Panc1 (cell line): ENCODE measurements around the gene DIAPH2.

Experiments used
- TCF7L2 ChIP-seq: IDR thresholded peaks from 2 replicates; pipeline ENCODE4 v1.6.1; 2011; ENCODE audit warnings: mild to moderate bottlenecking, low read depth, low read length, inconsistent platforms
- TF ChIP-seq, protein P1 (sequence below): fragments of 450-650 bp; IDR thresholded peaks from 2 replicates; pipeline ENCODE4 v1.5.1; 2017; ENCODE audit warnings: mild to moderate bottlenecking
- TF ChIP-seq, protein P2 (sequence below), 2 experiments: IDR thresholded peaks; 2 replicates each; pipeline ENCODE4 v1.6.1; 2011 to 2012; ENCODE audit warnings: low read depth in 2 of 2, control low read depth in 1 of 2, low read length in 1 of 2, mild to moderate bottlenecking in 1 of 2, moderate library complexity in 1 of 2; ENCODE audit not compliant: insufficient read depth in 1 of 2

GRCh38 chrX:96820935-96821334, 136.3 kb downstream of the DIAPH2 start:
- TF ChIP-seq, protein P1, sequence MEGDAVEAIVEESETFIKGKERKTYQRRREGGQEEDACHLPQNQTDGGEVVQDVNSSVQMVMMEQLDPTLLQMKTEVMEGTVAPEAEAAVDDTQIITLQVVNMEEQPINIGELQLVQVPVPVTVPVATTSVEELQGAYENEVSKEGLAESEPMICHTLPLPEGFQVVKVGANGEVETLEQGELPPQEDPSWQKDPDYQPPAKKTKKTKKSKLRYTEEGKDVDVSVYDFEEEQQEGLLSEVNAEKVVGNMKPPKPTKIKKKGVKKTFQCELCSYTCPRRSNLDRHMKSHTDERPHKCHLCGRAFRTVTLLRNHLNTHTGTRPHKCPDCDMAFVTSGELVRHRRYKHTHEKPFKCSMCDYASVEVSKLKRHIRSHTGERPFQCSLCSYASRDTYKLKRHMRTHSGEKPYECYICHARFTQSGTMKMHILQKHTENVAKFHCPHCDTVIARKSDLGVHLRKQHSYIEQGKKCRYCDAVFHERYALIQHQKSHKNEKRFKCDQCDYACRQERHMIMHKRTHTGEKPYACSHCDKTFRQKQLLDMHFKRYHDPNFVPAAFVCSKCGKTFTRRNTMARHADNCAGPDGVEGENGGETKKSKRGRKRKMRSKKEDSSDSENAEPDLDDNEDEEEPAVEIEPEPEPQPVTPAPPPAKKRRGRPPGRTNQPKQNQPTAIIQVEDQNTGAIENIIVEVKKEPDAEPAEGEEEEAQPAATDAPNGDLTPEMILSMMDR = no peak
- TF ChIP-seq TCF7L2 = no peak
- TF ChIP-seq, protein P2, sequence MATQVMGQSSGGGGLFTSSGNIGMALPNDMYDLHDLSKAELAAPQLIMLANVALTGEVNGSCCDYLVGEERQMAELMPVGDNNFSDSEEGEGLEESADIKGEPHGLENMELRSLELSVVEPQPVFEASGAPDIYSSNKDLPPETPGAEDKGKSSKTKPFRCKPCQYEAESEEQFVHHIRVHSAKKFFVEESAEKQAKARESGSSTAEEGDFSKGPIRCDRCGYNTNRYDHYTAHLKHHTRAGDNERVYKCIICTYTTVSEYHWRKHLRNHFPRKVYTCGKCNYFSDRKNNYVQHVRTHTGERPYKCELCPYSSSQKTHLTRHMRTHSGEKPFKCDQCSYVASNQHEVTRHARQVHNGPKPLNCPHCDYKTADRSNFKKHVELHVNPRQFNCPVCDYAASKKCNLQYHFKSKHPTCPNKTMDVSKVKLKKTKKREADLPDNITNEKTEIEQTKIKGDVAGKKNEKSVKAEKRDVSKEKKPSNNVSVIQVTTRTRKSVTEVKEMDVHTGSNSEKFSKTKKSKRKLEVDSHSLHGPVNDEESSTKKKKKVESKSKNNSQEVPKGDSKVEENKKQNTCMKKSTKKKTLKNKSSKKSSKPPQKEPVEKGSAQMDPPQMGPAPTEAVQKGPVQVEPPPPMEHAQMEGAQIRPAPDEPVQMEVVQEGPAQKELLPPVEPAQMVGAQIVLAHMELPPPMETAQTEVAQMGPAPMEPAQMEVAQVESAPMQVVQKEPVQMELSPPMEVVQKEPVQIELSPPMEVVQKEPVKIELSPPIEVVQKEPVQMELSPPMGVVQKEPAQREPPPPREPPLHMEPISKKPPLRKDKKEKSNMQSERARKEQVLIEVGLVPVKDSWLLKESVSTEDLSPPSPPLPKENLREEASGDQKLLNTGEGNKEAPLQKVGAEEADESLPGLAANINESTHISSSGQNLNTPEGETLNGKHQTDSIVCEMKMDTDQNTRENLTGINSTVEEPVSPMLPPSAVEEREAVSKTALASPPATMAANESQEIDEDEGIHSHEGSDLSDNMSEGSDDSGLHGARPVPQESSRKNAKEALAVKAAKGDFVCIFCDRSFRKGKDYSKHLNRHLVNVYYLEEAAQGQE (IDR thresholded peaks at IDR 0.05; ENCODE audit: insufficient read depth in 1 of 2, low read depth in 2 of 2, low read length in 1 of 2) = no peak
